HG02798 (cell line): Measurements from ENCODE around the gene FGD3.
"Not testable (repeated sequence)": the region's sequence is repeated elsewhere in the genome, so short reads cannot be mapped to it uniquely, and the experiment has no call there.

Source experiments
- ATAC-seq: cut with Tn5 transposase; IDR thresholded peaks from one replicate; pipeline ENCODE4 v1.9.1; 2021; ENCODE audit warnings: mild to moderate bottlenecking; ENCODE audit not compliant: unreplicated experiment, poor library complexity

FGD3 gene

GRCh38 chr9:93004561-93004960, 57.2 kb downstream of the FGD3 start:
- ATAC-seq, result no peak

- no peak for ATAC-seq
Measured at GRCh38 chr9:93005876-93006275, 58.6 kb downstream of the FGD3 start.

- ATAC-seq, result no peak
Measured at GRCh38 chr9:93007529-93008058, 60.3 kb downstream of the FGD3 start.

- no peak for ATAC-seq
Measured at GRCh38 chr9:93008457-93008856, 61.1 kb downstream of the FGD3 start.

- ATAC-seq, result no peak
Measured at GRCh38 chr9:93009337-93010015, 62.2 kb downstream of the FGD3 start.

GRCh38 chr9:93010056-93010455, 62.7 kb downstream of the FGD3 start:
- ATAC-seq, result no peak

GRCh38 chr9:93010704-93011103, 63.4 kb downstream of the FGD3 start:
- no peak for ATAC-seq

GRCh38 chr9:93011114-93011513, 63.8 kb downstream of the FGD3 start:
- no peak for ATAC-seq

- ATAC-seq, result no peak
Measured at GRCh38 chr9:93012963-93013855, 65.9 kb downstream of the FGD3 start.

- no peak for ATAC-seq
Measured at GRCh38 chr9:93013856-93014582, 66.7 kb downstream of the FGD3 start.

- not testable (repeated sequence) for ATAC-seq
Measured at GRCh38 chr9:93015190-93015589, 67.9 kb downstream of the FGD3 start.

- no peak for ATAC-seq
Measured at GRCh38 chr9:93017621-93018020, 70.3 kb downstream of the FGD3 start.

- ATAC-seq, result no peak
Measured at GRCh38 chr9:93020151-93020550, 72.8 kb downstream of the FGD3 start.

- ATAC-seq, result no peak
Measured at GRCh38 chr9:93020771-93021670, 73.7 kb downstream of the FGD3 start.

- ATAC-seq, result no peak
Measured at GRCh38 chr9:93022066-93022465, 74.7 kb downstream of the FGD3 start.

GRCh38 chr9:93022721-93023520, 75.6 kb downstream of the FGD3 start:
- no peak for ATAC-seq

GRCh38 chr9:93023521-93023815, 76.1 kb downstream of the FGD3 start:
- no peak for ATAC-seq

GRCh38 chr9:93024646-93024910, 77.3 kb downstream of the FGD3 start:
- no peak for ATAC-seq

GRCh38 chr9:93024986-93025630, 77.8 kb downstream of the FGD3 start:
- ATAC-seq, result no peak
